Muscle of leg (tissue), 16 donors: ENCODE data around the gene SKOR2. TPM values are rescaled to one million over a fixed set of nuclear protein-coding genes. Genes with fewer than 3 reads are reported as not detected.

ENCODE experiments used
- DNase-seq: peaks from one replicate; pipeline ENCODE4 v3.0.0; 2013
- H3K27ac ChIP-seq: one replicate; pipeline ENCODE4 v1.5.1; 2013; ENCODE audit warnings: mild to moderate bottlenecking, low read length, control low read depth
- H3K27me3 ChIP-seq: one replicate; pipeline ENCODE4 v1.6.1; 2013; ENCODE audit warnings: low read length; ENCODE audit not compliant: control insufficient read depth, insufficient read depth
- H3K36me3 ChIP-seq: one replicate; pipeline ENCODE4 v1.6.1; 2013; ENCODE audit warnings: low read length; ENCODE audit not compliant: control insufficient read depth, insufficient read depth
- H3K4me1 ChIP-seq: one replicate; pipeline ENCODE4 v1.6.1; 2013; ENCODE audit warnings: low read length; ENCODE audit not compliant: control insufficient read depth, insufficient read depth
- H3K4me3 ChIP-seq: one replicate; pipeline ENCODE4 v1.5.1; 2013; ENCODE audit warnings: low read length, control low read depth
- H3K9me3 ChIP-seq: replicated peaks from 2 replicates; pipeline ENCODE4 v1.6.1; 2013; ENCODE audit warnings: low read depth, low read length; ENCODE audit not compliant: control insufficient read depth
- WGBS: methylation state at CpG from one replicate; pipeline ENCODE4 v1.1.5; 2013; ENCODE audit warnings: missing lambda C conversion rate; ENCODE audit not compliant: insufficient coverage; 5-methylcytosine and 5-hydroxymethylcytosine counted together
- long read RNA-seq, 11 donors: transcript quantifications; one replicate each; lab custom pipeline, GENCODE V29; 2026
- polyA plus RNA-seq, 8 donors: library from polyadenylated mRNA; unstranded; fragments of 120-200 nt; gene quantifications; one replicate each; pipeline versions ENCODE4 v1.2.1 to v1.2.3, GENCODE V29; 2013; ENCODE audit warnings: inconsistent platforms in 1 of 8, low replicate concordance in 1 of 8; ENCODE audit not compliant: insufficient read length in 8 of 8, insufficient read depth in 1 of 8
- total RNA-seq: library from RNA; stranded (reverse); fragments of 120-200 nt; gene quantifications from one replicate; pipeline ENCODE4 v1.2.4, GENCODE V29; 2013

SKOR2 gene, protein sequence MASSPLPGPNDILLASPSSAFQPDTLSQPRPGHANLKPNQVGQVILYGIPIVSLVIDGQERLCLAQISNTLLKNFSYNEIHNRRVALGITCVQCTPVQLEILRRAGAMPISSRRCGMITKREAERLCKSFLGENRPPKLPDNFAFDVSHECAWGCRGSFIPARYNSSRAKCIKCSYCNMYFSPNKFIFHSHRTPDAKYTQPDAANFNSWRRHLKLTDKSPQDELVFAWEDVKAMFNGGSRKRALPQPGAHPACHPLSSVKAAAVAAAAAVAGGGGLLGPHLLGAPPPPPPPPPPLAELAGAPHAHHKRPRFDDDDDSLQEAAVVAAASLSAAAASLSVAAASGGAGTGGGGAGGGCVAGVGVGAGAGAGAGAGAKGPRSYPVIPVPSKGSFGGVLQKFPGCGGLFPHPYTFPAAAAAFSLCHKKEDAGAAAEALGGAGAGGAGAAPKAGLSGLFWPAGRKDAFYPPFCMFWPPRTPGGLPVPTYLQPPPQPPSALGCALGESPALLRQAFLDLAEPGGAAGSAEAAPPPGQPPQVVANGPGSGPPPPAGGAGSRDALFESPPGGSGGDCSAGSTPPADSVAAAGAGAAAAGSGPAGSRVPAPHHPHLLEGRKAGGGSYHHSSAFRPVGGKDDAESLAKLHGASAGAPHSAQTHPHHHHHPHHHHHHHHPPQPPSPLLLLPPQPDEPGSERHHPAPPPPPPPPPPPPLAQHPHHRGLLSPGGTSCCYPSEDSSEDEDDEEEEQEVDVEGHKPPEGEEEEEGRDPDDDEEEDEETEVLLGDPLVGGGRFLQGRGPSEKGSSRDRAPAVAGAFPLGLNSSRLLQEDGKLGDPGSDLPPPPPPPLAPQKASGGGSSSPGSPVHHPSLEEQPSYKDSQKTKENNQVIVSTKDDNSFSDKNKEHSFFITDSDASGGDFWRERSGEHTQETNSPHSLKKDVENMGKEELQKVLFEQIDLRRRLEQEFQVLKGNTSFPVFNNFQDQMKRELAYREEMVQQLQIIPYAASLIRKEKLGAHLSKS
- not detected for total RNA-seq
- under 1 TPM in 1 of 8 donors, not detected in 7; 0.03 TPM for polyA plus RNA-seq
- long read RNA-seq, donor 1 = 0 reads
- long read RNA-seq, donor 2 = 0 reads
- long read RNA-seq, donor 3 = 0 reads
- long read RNA-seq, donor 4 = 0 reads
- long read RNA-seq, donor 5 = 0 reads
- long read RNA-seq, donor 6 = 0 reads
- long read RNA-seq, donor 7 = 0 reads
- long read RNA-seq, donor 8 = 0 reads
- long read RNA-seq, donor 9 = 0 reads
- long read RNA-seq, donor 10 = 0 reads
- long read RNA-seq, donor 11 = 0 reads

DNA sequence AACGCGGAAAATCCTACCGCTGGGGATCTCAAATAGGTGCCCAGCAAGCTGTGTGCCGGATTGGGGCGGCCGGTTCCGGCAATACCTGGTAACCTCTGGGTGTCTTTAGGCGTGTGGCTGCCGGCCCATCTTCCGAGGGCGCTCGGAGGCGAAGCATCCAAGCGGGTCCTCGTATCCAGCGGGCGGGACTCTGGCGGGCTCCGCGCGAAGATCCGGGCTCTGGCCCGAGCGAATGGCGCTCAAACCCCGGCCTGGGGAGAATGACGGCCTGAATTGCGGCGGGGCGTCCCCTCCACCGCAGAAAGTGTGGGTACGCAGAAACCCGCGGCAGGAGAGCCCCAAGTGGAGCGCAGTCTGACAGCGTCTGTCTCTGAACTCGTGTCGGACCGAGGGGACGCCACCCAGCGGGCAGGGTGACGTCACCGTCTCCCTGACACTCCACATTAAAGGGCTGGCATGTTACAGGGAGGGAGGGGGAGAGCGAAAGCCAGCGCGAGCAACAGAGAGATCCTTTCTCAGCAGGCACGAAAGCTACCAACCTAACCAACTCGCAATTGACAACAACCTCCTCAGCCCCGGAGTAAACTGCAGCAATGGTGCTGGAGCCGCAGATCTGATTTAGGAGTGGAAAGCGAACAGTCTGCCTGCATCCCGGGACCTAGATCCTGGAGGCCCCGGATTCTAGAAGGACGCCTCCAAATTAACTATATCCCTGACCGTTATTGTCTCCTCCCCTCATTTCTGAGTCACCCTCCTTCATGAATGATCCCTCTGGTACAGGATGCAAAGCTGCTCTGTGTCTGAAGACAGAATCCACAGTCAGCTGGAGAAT lies at the start of gene SKOR2:
Gene SKOR2 (minus strand): TSS at position 372 of the 832 bp plus-strand sequence. CDS start 2,477 bp downstream, outside the sequence.
- WGBS = 1% methylated on average over 35 of the region's 55 CpGs
- no peaks in the 10 kb centered on the region for H3K9me3 ChIP-seq
- no peak within 1 kb of the TSS for H3K27ac ChIP-seq
- no peaks in the 10 kb centered on the region for H3K36me3 ChIP-seq
- H3K4me1 ChIP-seq = no peaks in the 10 kb centered on the region
- H3K27me3 ChIP-seq = peaks cover 73% of the 10 kb centered on the region
- DNase-seq = no peak
- H3K4me3 ChIP-seq = no peak within 1 kb of the TSS

DNA sequence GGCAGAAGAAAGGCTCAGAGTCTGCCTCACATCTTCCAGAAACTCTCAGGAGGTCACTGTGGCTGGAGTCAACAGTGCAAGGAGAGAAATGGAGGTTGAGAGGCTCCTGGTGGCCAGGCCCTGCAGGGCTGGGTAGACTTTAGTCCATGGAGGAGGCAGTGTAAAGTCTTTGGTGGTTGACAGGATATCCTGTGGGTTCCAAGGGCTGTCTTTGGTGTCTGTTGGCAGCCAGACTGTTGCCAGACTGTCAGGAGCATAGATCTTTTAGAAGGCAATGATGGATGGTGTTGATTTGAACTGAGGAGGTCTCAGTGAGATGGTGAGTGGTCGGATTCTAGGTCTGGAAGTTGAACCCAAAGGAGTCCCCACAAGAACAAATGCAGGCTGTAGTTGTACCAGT lies 45.0 kb upstream of the SKOR2 start:
- Histone ChIP-seq H3K4me3 (no peak overlapping the region), H3K27me3 (no peaks in the 10 kb centered on the region), H3K9me3 (no peaks in the 10 kb centered on the region), H3K4me1 (no peaks in the 10 kb centered on the region), H3K36me3 (no peaks in the 10 kb centered on the region), H3K27ac (no peak overlapping the region)
- 50% methylated on average over 1 of the region's 1 CpG for WGBS
- no peak for DNase-seq

DNA sequence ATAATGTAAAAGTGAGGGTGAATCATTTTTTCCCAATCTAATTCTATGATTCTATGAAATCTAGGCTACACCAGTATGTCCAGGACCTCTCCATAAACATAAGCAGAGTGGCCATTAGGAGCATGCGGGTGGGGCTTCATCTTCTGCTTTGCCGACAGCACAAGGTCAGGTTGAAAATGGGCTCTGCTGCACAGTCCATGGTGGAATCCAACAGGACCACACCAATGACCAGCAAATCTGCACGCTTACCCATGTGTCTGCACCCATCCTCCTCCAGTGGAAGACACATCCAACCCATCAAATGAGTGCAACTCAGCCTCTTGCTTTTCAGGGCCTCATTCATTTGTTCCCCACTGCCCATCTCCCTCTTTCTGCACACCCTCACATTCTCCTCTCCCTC lies 43.3 kb upstream of the SKOR2 start:
- WGBS = 86% methylated on average over 2 of the region's 3 CpGs
- no peaks in the 10 kb centered on the region for H3K27me3 ChIP-seq
- H3K9me3 ChIP-seq = no peaks in the 10 kb centered on the region
- no peaks in the 10 kb centered on the region for H3K36me3 ChIP-seq
- no peak for DNase-seq
- no peak overlapping the region for H3K4me3 ChIP-seq
- no peaks in the 10 kb centered on the region for H3K4me1 ChIP-seq
- no peak overlapping the region for H3K27ac ChIP-seq

DNA sequence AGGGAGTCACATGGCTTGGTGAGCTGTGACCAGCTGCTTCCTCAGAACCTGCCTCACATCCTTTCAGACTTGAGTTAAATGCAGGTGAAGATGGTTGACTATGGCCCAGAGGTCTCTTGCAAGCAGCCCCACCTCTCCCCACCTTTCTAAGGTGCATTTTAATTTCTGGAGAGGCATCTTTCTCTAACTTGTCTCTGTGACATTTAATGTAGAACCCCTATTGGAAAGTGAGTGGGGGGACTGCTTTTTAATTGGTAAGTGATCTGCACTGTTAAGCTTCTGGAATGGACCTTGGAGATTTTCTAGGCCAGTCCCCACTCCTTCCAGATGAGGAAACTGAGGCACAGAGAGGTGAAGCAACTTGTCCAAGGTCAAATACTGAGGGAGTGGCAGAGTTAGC lies 37.3 kb upstream of the SKOR2 start:
- no peaks in the 10 kb centered on the region for H3K27me3 ChIP-seq

DNA sequence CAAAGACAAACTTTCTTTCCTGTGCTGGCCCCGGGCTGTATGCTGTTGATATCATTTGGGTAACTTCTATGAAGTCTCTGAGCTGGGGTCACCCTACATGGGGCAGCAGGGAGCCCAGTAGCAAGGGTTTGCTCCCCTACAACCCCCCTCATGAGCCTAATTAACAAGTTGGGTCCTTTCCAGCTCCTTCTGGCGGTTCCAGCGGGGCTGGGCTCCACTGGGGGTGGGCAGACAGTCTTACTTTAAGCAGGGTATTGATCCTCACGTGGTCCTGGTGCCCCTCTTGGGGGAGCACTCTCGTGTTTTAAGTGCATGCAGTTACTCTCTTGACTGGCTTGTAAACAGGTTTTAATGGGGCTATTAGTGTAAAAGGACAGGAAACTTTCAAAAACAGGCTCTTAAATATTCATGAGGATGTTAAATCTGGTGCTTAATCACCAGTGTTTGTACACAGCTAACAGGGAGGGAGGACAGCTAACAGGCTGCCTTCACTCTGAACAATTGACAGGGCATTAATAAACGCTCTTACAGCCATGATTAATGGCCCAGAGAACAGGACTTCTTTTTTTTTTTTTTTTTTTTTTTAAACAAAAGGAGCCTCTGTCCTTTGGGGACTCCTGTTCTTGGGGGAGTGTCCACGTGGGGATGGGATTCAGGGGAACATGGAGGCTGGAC lies 36.6 kb upstream of the SKOR2 start:
- H3K27me3 ChIP-seq = no peaks in the 10 kb centered on the region
- DNase-seq = no peak
- WGBS = 18% methylated on average over 4 of the region's 7 CpGs

More for the DNA sequence above, 37.3 kb upstream of the SKOR2 start:
- no peaks in the 10 kb centered on the region for H3K4me1 ChIP-seq
- DNase-seq = no peak
- no peaks in the 10 kb centered on the region for H3K9me3 ChIP-seq
- H3K27ac ChIP-seq = no peak overlapping the region
- no peak overlapping the region for H3K4me3 ChIP-seq
- H3K36me3 ChIP-seq = no peaks in the 10 kb centered on the region

DNA sequence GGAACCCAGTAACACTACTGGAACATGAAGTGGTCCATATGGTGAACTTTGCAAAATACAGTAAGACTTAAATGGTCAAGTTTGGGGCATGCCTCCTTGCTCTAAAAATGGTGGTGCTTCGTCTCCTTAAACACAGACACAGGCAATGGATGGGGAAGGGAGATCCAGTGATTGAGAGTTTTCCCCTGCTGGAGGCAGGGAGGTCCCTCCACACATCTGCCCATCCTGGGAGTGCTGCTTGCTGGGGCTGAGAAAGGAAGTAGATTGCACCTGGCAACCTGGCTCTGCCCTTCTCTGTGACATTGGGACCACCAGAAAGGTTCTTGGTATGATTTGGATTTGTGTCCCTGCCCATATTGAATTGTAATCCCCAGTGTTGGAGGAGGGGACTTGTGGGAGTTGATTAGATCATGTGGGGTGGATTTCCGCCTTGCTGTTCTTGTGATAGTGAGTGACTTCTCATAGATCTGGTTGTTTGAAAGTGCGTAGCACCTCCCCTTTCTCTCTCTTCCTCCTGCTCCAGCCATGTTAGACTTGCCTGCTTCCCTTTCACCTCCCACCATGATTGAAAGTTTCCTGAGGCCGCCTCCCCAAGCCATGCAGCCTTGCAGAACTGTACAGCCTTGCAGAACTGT lies 35.4 kb upstream of the SKOR2 start:
- Histone ChIP-seq H3K36me3 (no peaks in the 10 kb centered on the region), H3K27me3 (no peaks in the 10 kb centered on the region)

More for the DNA sequence above, 36.6 kb upstream of the SKOR2 start:
- no peaks in the 10 kb centered on the region for H3K4me1 ChIP-seq
- no peaks in the 10 kb centered on the region for H3K36me3 ChIP-seq
- H3K27ac ChIP-seq = no peak overlapping the region
- H3K4me3 ChIP-seq = no peak overlapping the region
- H3K9me3 ChIP-seq = no peaks in the 10 kb centered on the region

DNA sequence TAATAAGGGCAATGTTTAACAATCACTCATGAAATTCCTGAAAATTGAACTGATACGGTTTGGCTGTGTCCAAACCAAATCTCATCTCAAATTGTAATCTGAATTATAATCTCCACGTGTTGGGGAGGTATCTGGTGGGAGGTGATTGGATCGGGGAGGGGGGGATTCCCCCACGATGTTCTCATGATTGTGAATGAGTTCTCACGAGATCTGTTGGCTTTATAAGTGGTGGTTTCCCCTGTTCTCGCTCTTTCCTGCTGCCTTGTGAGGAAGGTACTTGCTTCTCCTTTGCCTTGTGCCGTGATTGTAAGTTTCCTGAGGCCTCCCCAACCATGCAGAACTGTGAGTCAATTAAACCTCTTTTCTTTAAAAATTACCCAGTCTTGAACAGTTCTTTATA lies 34.0 kb upstream of the SKOR2 start:
- Histone ChIP-seq H3K4me3 (no peak overlapping the region), H3K36me3 (no peaks in the 10 kb centered on the region), H3K27ac (no peak overlapping the region), H3K27me3 (no peaks in the 10 kb centered on the region), H3K4me1 (no peaks in the 10 kb centered on the region), H3K9me3 (no peaks in the 10 kb centered on the region)
- DNase-seq = no peak
- 62% methylated on average over 3 of the region's 7 CpGs for WGBS

More for the DNA sequence above, 35.4 kb upstream of the SKOR2 start:
- no peak for DNase-seq
- H3K4me1 ChIP-seq = no peaks in the 10 kb centered on the region
- 60% methylated on average over 1 of the region's 4 CpGs for WGBS
- no peak overlapping the region for H3K27ac ChIP-seq
- no peaks in the 10 kb centered on the region for H3K9me3 ChIP-seq
- no peak overlapping the region for H3K4me3 ChIP-seq

DNA sequence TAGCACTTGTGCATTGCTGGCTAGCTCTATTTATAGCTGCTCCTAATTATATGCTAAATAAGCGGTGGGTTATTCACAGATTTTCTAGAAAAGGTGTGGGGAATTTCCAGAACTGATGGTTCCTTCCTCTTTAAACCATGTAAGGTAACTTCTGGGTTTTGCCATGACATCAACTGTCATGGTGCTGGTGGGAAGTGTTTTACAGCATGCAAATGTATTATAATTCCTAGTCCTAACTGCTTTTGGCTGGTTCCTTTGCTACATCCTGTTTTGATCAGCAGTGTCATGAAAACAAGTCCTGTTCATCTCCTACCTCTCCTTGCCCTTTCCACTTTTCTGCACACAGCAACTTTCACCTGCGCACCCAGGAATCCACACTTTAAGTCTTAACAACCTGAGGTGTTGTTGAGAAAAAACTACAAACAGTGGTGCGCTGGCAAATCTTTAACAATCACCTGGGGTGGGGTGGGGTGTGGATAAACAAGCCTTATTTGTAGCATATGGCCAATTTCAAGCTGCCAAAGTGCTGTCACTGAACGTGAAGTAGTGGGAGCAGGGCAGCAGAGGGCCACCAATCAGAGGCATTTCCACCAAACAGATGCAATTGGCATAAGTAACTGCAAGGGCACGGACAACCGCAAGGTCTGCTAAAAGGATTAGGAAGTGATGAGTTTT lies 33.4 kb upstream of the SKOR2 start:
- Histone ChIP-seq H3K4me1 (no peaks in the 10 kb centered on the region), H3K27ac (no peak overlapping the region), H3K36me3 (no peaks in the 10 kb centered on the region), H3K27me3 (no peaks in the 10 kb centered on the region), H3K4me3 (no peak overlapping the region), H3K9me3 (no peaks in the 10 kb centered on the region)
- no peak for DNase-seq
- WGBS = 11% methylated on average over 3 of the region's 6 CpGs
